AG04449 (cell line): ENCODE data around the gene CLCN5.
"Not testable (repeated sequence)": the region's sequence is repeated elsewhere in the genome, so short reads cannot be mapped to it uniquely, and the experiment has no call there.

Source experiments
- CTCF ChIA-PET: fragments of 350-600 bp; formaldehyde crosslinking; extraction: SDS; loops from one replicate; lab custom pipeline; 2021; ENCODE audit warnings: antibody characterized with exemption; lab: Yijun Ruan, JAX
- POLR2A ChIA-PET: fragments of 400-600, 350-600 bp; formaldehyde crosslinking; extraction: SDS; loops from one replicate; lab custom pipeline; 2020; ENCODE audit warnings: antibody characterized with exemption, inconsistent platforms; lab: Yijun Ruan, JAX
- DNase-seq: peaks from one replicate; pipeline ENCODE4 v3.0.0-alpha.2; 2010; ENCODE audit warnings: low read depth, low spot score
- H3K4me3 ChIP-seq: 2 replicates; pipeline ENCODE4 v1.5.1; 2011; ENCODE audit warnings: low read depth, mild to moderate bottlenecking, control low read depth, low read length
- TF ChIP-seq, protein P1 (sequence below): IDR thresholded peaks from one replicate; pipeline ENCODE4 v1.5.1; 2011; ENCODE audit warnings: mild to moderate bottlenecking, moderate library complexity, low read length, control low read depth, inconsistent platforms; ENCODE audit not compliant: insufficient read depth; ENCODE audit errors: missing control alignments

The CLCN5 gene

DNA sequence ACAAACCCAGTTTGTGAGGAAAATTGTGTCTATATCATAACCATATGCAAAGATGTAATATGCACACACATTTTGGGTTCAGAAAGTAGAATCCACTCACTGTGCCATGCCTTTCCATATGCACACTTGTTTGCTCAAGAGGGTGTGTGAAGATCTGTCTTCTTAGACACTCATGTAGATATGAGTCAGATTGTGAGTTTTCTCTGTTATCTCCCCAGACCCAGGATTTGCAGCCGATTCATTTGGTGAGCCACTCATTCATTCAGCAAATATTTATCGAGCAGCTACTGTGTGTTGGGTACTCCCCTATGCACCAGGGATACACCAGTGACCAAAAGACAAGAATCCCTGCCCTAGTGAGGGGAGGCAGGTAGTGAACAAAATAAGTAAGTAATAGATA, 81.5 kb downstream of the CLCN5 start:
- ChIA-PET CTCF (interaction anchor here (2.0 kb wide), 1 partner anchor 9 kb away, joined by 4 read pairs; no protein-coding TSS in a partner anchor), POLR2A (no interaction called here)
- no peak for DNase-seq
- no peak overlapping the region for H3K4me3 ChIP-seq
- TF ChIP-seq, protein P1, sequence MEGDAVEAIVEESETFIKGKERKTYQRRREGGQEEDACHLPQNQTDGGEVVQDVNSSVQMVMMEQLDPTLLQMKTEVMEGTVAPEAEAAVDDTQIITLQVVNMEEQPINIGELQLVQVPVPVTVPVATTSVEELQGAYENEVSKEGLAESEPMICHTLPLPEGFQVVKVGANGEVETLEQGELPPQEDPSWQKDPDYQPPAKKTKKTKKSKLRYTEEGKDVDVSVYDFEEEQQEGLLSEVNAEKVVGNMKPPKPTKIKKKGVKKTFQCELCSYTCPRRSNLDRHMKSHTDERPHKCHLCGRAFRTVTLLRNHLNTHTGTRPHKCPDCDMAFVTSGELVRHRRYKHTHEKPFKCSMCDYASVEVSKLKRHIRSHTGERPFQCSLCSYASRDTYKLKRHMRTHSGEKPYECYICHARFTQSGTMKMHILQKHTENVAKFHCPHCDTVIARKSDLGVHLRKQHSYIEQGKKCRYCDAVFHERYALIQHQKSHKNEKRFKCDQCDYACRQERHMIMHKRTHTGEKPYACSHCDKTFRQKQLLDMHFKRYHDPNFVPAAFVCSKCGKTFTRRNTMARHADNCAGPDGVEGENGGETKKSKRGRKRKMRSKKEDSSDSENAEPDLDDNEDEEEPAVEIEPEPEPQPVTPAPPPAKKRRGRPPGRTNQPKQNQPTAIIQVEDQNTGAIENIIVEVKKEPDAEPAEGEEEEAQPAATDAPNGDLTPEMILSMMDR: no peak

DNA sequence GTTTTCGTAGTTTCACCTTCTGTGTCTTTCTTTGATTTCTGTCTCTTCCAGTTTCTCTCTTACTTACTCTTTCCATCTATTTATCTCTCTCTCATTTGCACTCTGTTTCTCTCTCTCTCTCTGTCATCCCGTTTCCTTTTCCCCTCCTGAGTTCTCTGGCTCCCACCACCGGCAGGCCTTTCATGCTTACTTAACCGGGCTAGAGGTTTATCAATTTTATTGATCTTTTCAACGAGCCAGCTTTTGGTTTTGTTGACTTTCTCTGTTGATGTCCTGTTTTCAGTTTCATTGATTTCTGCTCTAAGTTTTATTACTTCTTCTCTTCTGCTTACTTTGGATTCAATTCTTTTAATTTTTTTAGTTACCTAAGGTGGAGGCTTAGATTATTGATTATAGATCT, 103.2 kb downstream of the CLCN5 start:
- DNase-seq, H3K4me3 ChIP-seq, CTCF ChIA-PET, POLR2A ChIA-PET: not testable (repeated sequence)

DNA sequence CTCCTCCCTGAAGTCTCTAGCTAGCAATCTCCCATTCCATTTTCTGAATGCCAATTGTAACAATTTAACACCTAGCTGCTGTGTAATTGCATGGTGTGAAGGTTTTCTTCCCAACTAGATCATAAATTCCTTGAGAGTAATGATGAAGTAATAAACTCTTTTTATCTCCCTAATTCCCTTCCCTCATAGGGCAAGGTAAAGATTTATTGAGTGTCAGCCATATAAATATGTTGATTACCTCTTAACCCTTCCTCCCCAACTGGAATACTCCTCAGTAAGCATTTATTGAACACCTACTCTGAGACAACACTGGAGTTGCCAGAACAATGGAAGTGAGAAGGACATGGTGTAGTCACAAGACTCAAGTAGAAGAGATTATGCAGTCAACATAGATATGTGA, 112.7 kb downstream of the CLCN5 start:
- DNase-seq: no peak
- TF ChIP-seq, protein P1: no peak
- ChIA-PET CTCF (no interaction called here), POLR2A (no interaction called here)
- H3K4me3 ChIP-seq: no peak overlapping the region

DNA sequence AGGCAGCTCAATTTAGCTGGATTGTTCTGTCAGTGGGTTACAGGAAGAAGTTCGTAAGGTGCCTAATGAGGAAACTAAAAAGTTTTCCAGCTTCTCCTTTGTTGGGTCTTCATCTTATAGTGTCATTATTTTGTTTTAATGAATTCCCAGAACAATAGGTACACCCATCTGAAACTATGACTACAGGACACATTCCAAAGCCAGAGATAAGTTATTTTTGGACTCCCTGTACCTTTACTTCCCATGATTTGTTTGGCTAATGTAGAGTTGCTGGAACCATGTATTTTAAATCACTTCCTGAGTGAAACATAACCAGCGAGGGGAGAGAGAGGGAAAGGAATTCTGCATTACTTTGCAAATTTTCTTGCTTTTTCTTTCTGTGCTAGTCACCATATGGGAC, 114.0 kb downstream of the CLCN5 start:
- no peak for DNase-seq
- ChIA-PET CTCF (no interaction called here), POLR2A (no interaction called here)
- no peak overlapping the region for H3K4me3 ChIP-seq
- TF ChIP-seq, protein P1: no peak

DNA sequence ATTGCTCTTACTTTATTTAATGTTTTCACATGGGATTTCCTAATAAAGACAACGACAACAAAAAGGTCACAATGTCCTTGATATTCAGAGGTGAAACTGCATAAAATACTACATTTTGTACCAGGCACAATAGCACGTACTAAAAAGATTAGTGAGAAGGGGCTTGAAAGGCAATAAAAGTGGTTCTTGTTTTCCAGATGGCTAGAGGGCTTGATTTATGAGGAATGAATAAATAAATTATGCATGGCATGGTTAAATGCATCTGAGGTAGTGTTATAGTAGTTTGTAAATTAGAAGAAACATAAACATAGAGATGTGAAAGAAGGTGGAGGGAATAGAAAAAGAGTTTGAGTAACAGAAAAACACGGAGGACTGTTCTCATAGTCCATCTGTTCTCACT, 123.4 kb downstream of the CLCN5 start:
- DNase-seq: no peak
- ChIA-PET POLR2A (no interaction called here), CTCF (no interaction called here)
- TF ChIP-seq, protein P1: no peak
- H3K4me3 ChIP-seq: no peak overlapping the region

DNA sequence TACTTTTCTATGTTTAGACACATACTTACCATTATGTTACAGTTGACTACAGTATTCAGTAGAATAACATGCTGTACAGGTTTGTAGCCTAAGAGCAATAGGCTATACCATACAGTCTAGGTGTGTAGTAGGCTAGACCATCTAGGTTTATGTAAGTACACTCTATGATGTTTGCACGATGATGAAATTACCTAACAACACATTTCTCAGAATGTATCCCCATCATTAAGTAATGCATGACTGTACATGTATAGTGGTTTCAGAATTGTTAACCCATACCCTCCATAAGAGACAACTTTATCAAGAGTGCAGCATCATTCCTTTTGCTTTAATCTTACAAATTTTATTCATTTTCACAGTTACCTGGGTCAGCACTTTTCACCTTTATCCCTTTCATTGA, 126.8 kb downstream of the CLCN5 start:
- DNase-seq: no peak
- TF ChIP-seq, protein P1: no peak
- H3K4me3 ChIP-seq: no peak overlapping the region
- ChIA-PET CTCF (no interaction called here), POLR2A (no interaction called here)

DNA sequence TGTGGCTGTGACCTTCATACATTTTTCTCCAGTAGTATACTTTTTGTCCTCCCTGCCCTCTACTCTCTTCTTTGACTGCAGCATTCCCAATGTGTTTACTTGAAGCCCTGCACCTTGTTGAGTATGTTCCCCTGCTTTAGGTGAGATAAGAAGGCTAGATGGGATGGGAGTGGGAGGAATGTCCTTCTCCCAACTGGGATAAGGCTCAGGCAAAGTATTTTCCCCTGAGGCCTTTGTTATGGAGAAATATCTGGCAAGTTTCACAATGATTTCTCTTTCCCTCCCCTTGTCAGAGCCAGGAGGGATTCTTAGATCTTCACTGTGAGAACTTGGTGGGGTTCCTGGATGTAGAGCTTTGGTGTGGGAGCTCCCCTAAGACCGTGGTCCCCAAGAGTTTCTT, 131.8 kb downstream of the CLCN5 start:
- TF ChIP-seq, protein P1: no peak
- no peak for DNase-seq
- ChIA-PET CTCF (no interaction called here), POLR2A (no interaction called here)
- no peak overlapping the region for H3K4me3 ChIP-seq
